Esophagus squamous epithelium (tissue), 4 donors: ENCODE results near the gene RAB10.

Source experiments
- POLR2A ChIP-seq, 4 donors: fragments of 450-650 bp; IDR thresholded peaks; one replicate each; pipeline ENCODE4 v1.6.1; 2017; ENCODE audit warnings: antibody characterized with exemption in 4 of 4, mild to moderate bottlenecking in 4 of 4, moderate library complexity in 3 of 4
- TF ChIP-seq, protein P1 (sequence below), 6 experiments: fragments of 450-650 bp in 4 of 6; fragments of 200-600 bp in 2 of 6; sonication (generic) in 2 of 6; IDR thresholded peaks; one replicate each; pipeline ENCODE4 v1.5.1; 2016 to 2019; ENCODE audit warnings: antibody characterized with exemption in 6 of 6, mild to moderate bottlenecking in 4 of 6, moderate library complexity in 4 of 6

GRCh38 chr2:26017464-26018183 is 16.3 kb upstream of the RAB10 start:
- TF ChIP-seq, protein P1, sequence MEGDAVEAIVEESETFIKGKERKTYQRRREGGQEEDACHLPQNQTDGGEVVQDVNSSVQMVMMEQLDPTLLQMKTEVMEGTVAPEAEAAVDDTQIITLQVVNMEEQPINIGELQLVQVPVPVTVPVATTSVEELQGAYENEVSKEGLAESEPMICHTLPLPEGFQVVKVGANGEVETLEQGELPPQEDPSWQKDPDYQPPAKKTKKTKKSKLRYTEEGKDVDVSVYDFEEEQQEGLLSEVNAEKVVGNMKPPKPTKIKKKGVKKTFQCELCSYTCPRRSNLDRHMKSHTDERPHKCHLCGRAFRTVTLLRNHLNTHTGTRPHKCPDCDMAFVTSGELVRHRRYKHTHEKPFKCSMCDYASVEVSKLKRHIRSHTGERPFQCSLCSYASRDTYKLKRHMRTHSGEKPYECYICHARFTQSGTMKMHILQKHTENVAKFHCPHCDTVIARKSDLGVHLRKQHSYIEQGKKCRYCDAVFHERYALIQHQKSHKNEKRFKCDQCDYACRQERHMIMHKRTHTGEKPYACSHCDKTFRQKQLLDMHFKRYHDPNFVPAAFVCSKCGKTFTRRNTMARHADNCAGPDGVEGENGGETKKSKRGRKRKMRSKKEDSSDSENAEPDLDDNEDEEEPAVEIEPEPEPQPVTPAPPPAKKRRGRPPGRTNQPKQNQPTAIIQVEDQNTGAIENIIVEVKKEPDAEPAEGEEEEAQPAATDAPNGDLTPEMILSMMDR (IDR thresholded peaks at IDR 0.05) = no peak
- TF ChIP-seq POLR2A (IDR thresholded peaks at IDR 0.05) = peak in 1 of 4 donors; percentile 14
